ENCODE measurements around the gene RBMS3. TPM values are rescaled to one million over a fixed set of nuclear protein-coding genes. Genes with fewer than 3 reads are reported as not detected.

Gene RBMS3
- total RNA-seq, 4 donors from 2014 or later: 7.3 to 21.8 (median 12.8) TPM

GRCh38 chr3:29694331-29694730 is 413.5 kb downstream of the RBMS3 start:
- TF ChIP-seq CTCF (IDR thresholded peaks at IDR 0.05) (no peak), POLR2A (IDR thresholded peaks at IDR 0.05) (no peak)
- intact Hi-C loops (cut with DNase I; ENCODE audit: low total_unique reads): no loop called here
- no peak for DNase-seq (ENCODE audit: low spot score in 2 of 2)
- H3K4me3 ChIP-seq (ENCODE audit: low read depth, poor library complexity, severe bottlenecking): no peak overlapping the region
- 67 to 79% methylated on average over 2 of the region's 2 CpGs for WGBS, 2 donors

- H3K4me3 ChIP-seq (ENCODE audit: low read depth, poor library complexity, severe bottlenecking): no peak overlapping the region
- WGBS, 2 donors: 83 to 91% methylated on average over 1 of the region's 1 CpG
- DNase-seq (ENCODE audit: low spot score in 2 of 2): no peak
- TF ChIP-seq CTCF (IDR thresholded peaks at IDR 0.05) (no peak), POLR2A (IDR thresholded peaks at IDR 0.05) (no peak)
- intact Hi-C loops (cut with DNase I; ENCODE audit: low total_unique reads): no loop called here
These were observed 413.9 kb downstream of the RBMS3 start for GRCh38 chr3:29694783-29695182.

- TF ChIP-seq CTCF (IDR thresholded peaks at IDR 0.05): no peak
- TF ChIP-seq POLR2A (IDR thresholded peaks at IDR 0.05): no peak
- 86 to 94% methylated on average over 1 of the region's 1 CpG for WGBS, 2 donors
- intact Hi-C loops (cut with DNase I; ENCODE audit: low total_unique reads): no loop called here
- DNase-seq (ENCODE audit: low spot score in 2 of 2): no peak
- no peak overlapping the region for H3K4me3 ChIP-seq (ENCODE audit: low read depth, poor library complexity, severe bottlenecking)
These were observed 414.3 kb downstream of the RBMS3 start for GRCh38 chr3:29695201-29695600.

GRCh38 chr3:29695643-29696198 is 414.9 kb downstream of the RBMS3 start:
- intact Hi-C loops (cut with DNase I; ENCODE audit: low total_unique reads): no loop called here
- DNase-seq (ENCODE audit: low spot score in 2 of 2): peak in 1 of 2 donors; percentile 47
- 28 to 30% methylated on average over 3 of the region's 3 CpGs for WGBS, 2 donors

GRCh38 chr3:29696311-29696710 is 415.4 kb downstream of the RBMS3 start:
- 69 to 73% methylated on average over 2 of the region's 2 CpGs for WGBS, 2 donors
- intact Hi-C loops (cut with DNase I; ENCODE audit: low total_unique reads): no loop called here
- TF ChIP-seq POLR2A (IDR thresholded peaks at IDR 0.05): no peak
- TF ChIP-seq CTCF (IDR thresholded peaks at IDR 0.05): no peak
- no peak overlapping the region for H3K4me3 ChIP-seq (ENCODE audit: low read depth, poor library complexity, severe bottlenecking)
- no peak for DNase-seq (ENCODE audit: low spot score in 2 of 2)

More at GRCh38 chr3:29695643-29696198, 414.9 kb downstream of the RBMS3 start:
- TF ChIP-seq POLR2A (IDR thresholded peaks at IDR 0.05): no peak
- TF ChIP-seq CTCF (IDR thresholded peaks at IDR 0.05): no peak
- no peak overlapping the region for H3K4me3 ChIP-seq (ENCODE audit: low read depth, poor library complexity, severe bottlenecking)

- no peak overlapping the region for H3K4me3 ChIP-seq (ENCODE audit: low read depth, poor library complexity, severe bottlenecking)
- TF ChIP-seq CTCF (IDR thresholded peaks at IDR 0.05) (no peak), POLR2A (IDR thresholded peaks at IDR 0.05) (no peak)
- no peak for DNase-seq (ENCODE audit: low spot score in 2 of 2)
- 75 to 79% methylated on average over 2 of the region's 2 CpGs for WGBS, 2 donors
- intact Hi-C loops (cut with DNase I; ENCODE audit: low total_unique reads): no loop called here
These were observed 417.1 kb downstream of the RBMS3 start for GRCh38 chr3:29697989-29698388.
